GM12892 (cell line): ENCODE data around the gene PDCD4.
A peak's percentile ranks its signal among the peaks of the same experiment; 100 is the strongest.

Experiments used
- POLR2AphosphoS5 ChIP-seq: IDR thresholded peaks from 2 replicates; pipeline ENCODE4 v1.6.1; 2011; ENCODE audit warnings: low read depth, low read length, control low read depth
- TAF1 ChIP-seq: IDR thresholded peaks from 2 replicates; pipeline ENCODE4 v1.6.1; 2011; ENCODE audit warnings: low read depth, mild to moderate bottlenecking, control low read depth, low read length, borderline replicate concordance

DNA sequence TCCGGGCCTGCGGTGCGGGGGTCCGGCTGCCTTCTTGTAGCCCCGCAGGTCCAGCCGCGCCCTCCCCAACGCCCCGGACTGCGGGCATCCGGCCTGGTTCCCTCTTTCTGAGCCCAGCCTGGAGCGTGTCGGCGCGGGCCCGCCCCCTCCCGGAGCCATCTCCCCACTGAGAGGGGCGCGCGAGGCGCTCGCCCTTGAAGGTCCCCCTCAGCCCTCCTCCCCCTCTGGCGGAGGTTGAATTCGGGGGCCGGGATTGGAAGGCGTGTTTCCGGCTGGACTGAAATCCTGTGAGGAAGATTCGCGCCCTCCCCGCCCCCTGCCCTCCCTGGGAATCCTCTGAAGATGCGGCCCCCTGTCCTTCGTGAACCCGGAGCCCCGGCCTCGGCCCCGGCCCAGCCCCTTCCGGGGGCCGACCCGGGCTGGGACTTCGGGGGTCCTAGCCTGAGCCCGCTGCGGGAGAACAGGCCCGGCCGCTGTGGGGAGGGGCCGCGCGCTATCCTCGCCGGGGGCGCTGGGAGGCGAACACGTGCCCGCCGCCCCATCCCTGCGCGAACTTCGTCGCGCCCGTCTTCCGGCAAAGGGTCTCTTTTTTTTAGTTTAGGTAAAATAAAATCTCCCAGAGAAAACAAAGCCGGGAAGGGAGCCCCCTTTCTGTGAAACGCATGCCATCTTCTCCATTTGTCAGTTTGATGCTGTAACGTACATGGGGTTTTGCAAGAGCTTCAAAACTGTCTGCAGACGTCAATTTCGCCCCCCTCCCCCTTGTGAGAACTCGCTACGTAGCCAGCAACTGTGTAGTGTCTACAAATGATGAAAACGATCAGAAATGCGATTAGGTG, 636 bp downstream of the PDCD4 start:
- TF ChIP-seq POLR2AphosphoS5 (0 out of 2 replicates have a peak, but pooled peaks have one; percentile 23), TAF1 (no peak)
